Measurements from ENCODE around the gene HOXA2.

The HOXA2 gene

GRCh38 chr7:27141137-27141922, 38.8 kb upstream of the HOXA2 start:
- DNase-seq, result no peak

- DNase-seq, result no peak
Measured at GRCh38 chr7:27140126-27140857, 37.8 kb upstream of the HOXA2 start.

- no peak for DNase-seq
Measured at GRCh38 chr7:27139334-27140125, 37.0 kb upstream of the HOXA2 start.

GRCh38 chr7:27138985-27139333, 36.5 kb upstream of the HOXA2 start:
- no peak for DNase-seq

- DNase-seq, result no peak
Measured at GRCh38 chr7:27138472-27138871, 36.0 kb upstream of the HOXA2 start.

- DNase-seq, result no peak
Measured at GRCh38 chr7:27137640-27138315, 35.3 kb upstream of the HOXA2 start.

- DNase-seq, result no peak
Measured at GRCh38 chr7:27134392-27134791, 31.9 kb upstream of the HOXA2 start.

GRCh38 chr7:27133409-27134231, 31.1 kb upstream of the HOXA2 start:
- DNase-seq, result no peak

- DNase-seq, result no peak
Measured at GRCh38 chr7:27132978-27133377, 30.5 kb upstream of the HOXA2 start.

- DNase-seq, result no peak
Measured at GRCh38 chr7:27132214-27132613, 29.7 kb upstream of the HOXA2 start.

GRCh38 chr7:27131390-27131819, 28.9 kb upstream of the HOXA2 start:
- DNase-seq, result no peak

GRCh38 chr7:27130540-27131389, 28.3 kb upstream of the HOXA2 start, which contains the start of gene HOXA4:
TSS of gene HOXA4 (minus strand) at chr7:27130757. CDS start at chr7:27130733, 24 bp downstream.
- DNase-seq, result peak; percentile 77

- no peak for DNase-seq
Measured at GRCh38 chr7:27129729-27130539, 27.5 kb upstream of the HOXA2 start.

- DNase-seq, result no peak
Measured at GRCh38 chr7:27128776-27129728, 26.6 kb upstream of the HOXA2 start.

- no peak for DNase-seq
Measured at GRCh38 chr7:27128034-27128433, 25.6 kb upstream of the HOXA2 start.

- DNase-seq, result no peak
Measured at GRCh38 chr7:27126596-27127327, 24.3 kb upstream of the HOXA2 start.

- DNase-seq, result no peak
Measured at GRCh38 chr7:27125986-27126394, 23.5 kb upstream of the HOXA2 start.

Measured in activated naive CD4-positive, alpha-beta T cell treated with Interleukin-2 at 50 U/mL for 16 hours (primary cell).